Bronchial epithelial cell (primary cell): ENCODE measurements around the gene CELF4. TPM values are rescaled to one million over a fixed set of nuclear protein-coding genes. Genes with fewer than 3 reads are reported as not detected.

Experiments used
- DNase-seq: peaks from one replicate; pipeline ENCODE4 v3.0.0-alpha.2; 2010; ENCODE audit warnings: low read depth
- FAIRE-seq: peaks from 2 replicates; lab custom pipeline; 2011; peaks lifted over from hg19 to GRCh38; lab: Jason Lieb, UNC
- H3K27me3 ChIP-seq: 2 replicates; pipeline ENCODE4 v1.5.1; 2011; ENCODE audit warnings: low read length; ENCODE audit not compliant: control insufficient read depth, insufficient read depth
- H3K36me3 ChIP-seq: 2 replicates; pipeline ENCODE4 v1.5.1; 2011; ENCODE audit warnings: low read length; ENCODE audit not compliant: control insufficient read depth, insufficient read depth
- H3K4me3 ChIP-seq: 2 replicates; pipeline ENCODE4 v1.5.1; 2011; ENCODE audit warnings: mild to moderate bottlenecking, low read depth, low read length, control low read depth
- CTCF ChIP-seq: IDR thresholded peaks from 2 replicates; pipeline ENCODE4 v1.5.1; 2011; ENCODE audit warnings: mild to moderate bottlenecking, moderate library complexity, low read length, control low read depth, inconsistent platforms; ENCODE audit not compliant: insufficient read depth, severe bottlenecking
- total RNA-seq: library from RNA; depleted of rRNA; stranded (reverse); fragments of >200 nt; gene quantifications from 2 replicates; pipeline ENCODE4 v1.2.1, GENCODE V29; 2014

Gene CELF4
- total RNA-seq, 1 donor from 2014 or later, result not detected

- H3K36me3 ChIP-seq, result no peaks in the 10 kb centered on the region
- no peak for FAIRE-seq
- no peaks in the 10 kb centered on the region for H3K27me3 ChIP-seq
- H3K4me3 ChIP-seq, result no peak overlapping the region
- TF ChIP-seq CTCF, result no peak
- DNase-seq, result no peak
These were observed 143.5 kb downstream of the CELF4 start for GRCh38 chr18:37422116-37422515.

DNA sequence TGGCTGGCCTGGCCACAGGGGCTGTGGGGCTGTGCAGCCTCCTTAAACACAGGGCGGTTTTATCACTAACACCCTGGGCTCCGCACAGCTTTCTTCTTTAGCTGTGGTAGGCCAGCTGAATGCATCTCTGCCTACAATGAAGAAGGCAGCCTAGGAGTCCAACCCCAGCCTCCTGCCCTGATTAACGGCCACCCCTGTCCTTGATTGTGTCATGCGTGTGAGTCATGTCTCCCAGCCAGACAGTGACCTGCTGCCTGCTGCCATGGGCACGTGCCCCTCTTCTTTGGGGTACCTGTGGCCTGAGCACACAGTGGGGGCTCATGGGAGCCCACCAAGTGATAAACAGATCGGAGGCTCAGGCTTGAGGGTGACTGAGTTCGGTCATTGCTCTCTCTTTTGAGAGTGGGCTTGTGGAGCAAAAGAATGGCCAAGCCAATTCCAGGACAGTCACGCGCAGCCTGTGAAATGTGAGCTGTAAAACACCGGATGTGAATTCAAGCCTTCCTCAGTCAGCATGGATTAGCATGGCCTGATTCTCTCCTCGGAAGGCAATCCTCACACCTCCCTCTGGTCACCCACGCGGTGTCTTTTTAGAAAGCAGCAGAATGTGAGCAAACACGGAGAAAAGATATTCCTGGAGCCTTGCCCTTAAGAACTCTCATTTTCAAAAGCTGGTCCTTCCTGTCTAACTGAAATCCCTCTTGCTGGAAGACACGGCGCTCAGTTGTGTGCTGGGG lies 144.1 kb downstream of the CELF4 start:
- no peaks in the 10 kb centered on the region for H3K27me3 ChIP-seq
- no peak overlapping the region for H3K4me3 ChIP-seq
- no peak for FAIRE-seq
- H3K36me3 ChIP-seq, result no peaks in the 10 kb centered on the region
- no peak for TF ChIP-seq CTCF
- peak; percentile 8 for DNase-seq

GRCh38 chr18:37420315-37420880 lies 145.2 kb downstream of the CELF4 start:
- FAIRE-seq (peak; percentile 43), DNase-seq (peak; percentile 75)
- Histone ChIP-seq H3K36me3 (no peaks in the 10 kb centered on the region), H3K4me3 (no peak overlapping the region), H3K27me3 (no peaks in the 10 kb centered on the region)
- TF ChIP-seq CTCF, result no peak

GRCh38 chr18:37419866-37420265 lies 145.7 kb downstream of the CELF4 start:
- FAIRE-seq (no peak), DNase-seq (no peak)
- Histone ChIP-seq H3K36me3 (no peaks in the 10 kb centered on the region), H3K27me3 (no peaks in the 10 kb centered on the region), H3K4me3 (no peak overlapping the region)
- TF ChIP-seq CTCF, result no peak

DNA sequence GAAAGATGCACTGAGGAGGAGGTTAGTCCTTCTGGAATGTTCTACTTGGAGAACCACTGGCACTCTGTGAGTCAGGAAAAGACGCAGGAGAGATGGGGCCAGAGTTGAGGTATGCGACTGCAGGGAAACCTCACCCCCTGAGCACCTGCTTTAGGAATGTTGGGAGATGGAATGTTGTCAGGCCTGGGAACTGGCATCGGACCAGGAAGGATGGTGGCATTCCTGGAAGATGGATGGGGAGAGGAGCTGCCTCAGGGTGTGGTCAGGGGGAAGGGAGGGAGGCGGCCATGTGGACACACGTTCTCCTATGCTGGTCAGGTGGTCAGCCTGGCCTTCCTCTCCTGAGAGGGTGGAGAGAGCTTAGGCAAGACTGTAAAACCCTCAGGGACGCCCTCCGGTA lies 146.3 kb downstream of the CELF4 start:
- FAIRE-seq, result no peak
- Histone ChIP-seq H3K27me3 (no peaks in the 10 kb centered on the region), H3K36me3 (no peaks in the 10 kb centered on the region), H3K4me3 (no peak overlapping the region)
- no peak for TF ChIP-seq CTCF
- DNase-seq, result peak; percentile 57
